Peyer's patch (tissue), 4 donors: Measurements from ENCODE around the gene AK5. TPM values are rescaled to one million over a fixed set of nuclear protein-coding genes. Genes with fewer than 3 reads are reported as not detected.

ENCODE experiments used
- DNase-seq, 3 donors: peaks; one replicate each; pipeline ENCODE4 v3.0.0-alpha.2; 2017 to 2019
- H3K27ac ChIP-seq, 4 donors: fragments of 200-600 bp; sonication (generic); one replicate each; pipeline ENCODE4 v1.5.1; 2016 to 2019
- H3K27me3 ChIP-seq, 2 donors: fragments of 200-600 bp; sonication (generic); one replicate each; pipeline ENCODE4 v1.5.1; 2019
- H3K36me3 ChIP-seq, 3 donors: fragments of 200-600 bp; sonication (generic); one replicate each; pipeline ENCODE4 v1.5.1; 2016 to 2019
- H3K4me1 ChIP-seq, 4 donors: fragments of 200-600 bp; sonication (generic); one replicate each; pipeline ENCODE4 v1.5.1; 2016 to 2019
- H3K4me3 ChIP-seq, 4 donors: fragments of 200-600 bp; sonication (generic); 1 replicate in 3 of 4; 2 replicates in 1 of 4; pipeline ENCODE4 v1.5.1; 2016 to 2019; ENCODE audit warnings: mild to moderate bottlenecking in 1 of 4
- H3K9me3 ChIP-seq, 4 donors: fragments of 200-600 bp; sonication (generic); one replicate each; pipeline ENCODE4 v1.5.1; 2016 to 2019; ENCODE audit warnings: mild to moderate bottlenecking in 1 of 4
- POLR2A ChIP-seq, 2 donors: fragments of 450-650 bp; IDR thresholded peaks; one replicate each; pipeline ENCODE4 v1.5.1; 2017; ENCODE audit warnings: antibody characterized with exemption in 2 of 2, mild to moderate bottlenecking in 2 of 2, moderate library complexity in 2 of 2
- total RNA-seq, 4 donors: library from RNA; depleted of rRNA; stranded (reverse); fragments of >200 nt; gene quantifications; one replicate each; pipeline ENCODE4 v1.1.0, GENCODE V29; 2016
- TF ChIP-seq, protein P1 (sequence below), 6 experiments: fragments of 450-650 bp in 4 of 6; fragments of 200-600 bp in 2 of 6; sonication (generic) in 1 of 6; IDR thresholded peaks; one replicate each; pipeline ENCODE4 v1.5.1; 2017 to 2019; ENCODE audit warnings: antibody characterized with exemption in 6 of 6, mild to moderate bottlenecking in 3 of 6, moderate library complexity in 1 of 6

Gene AK5
- total RNA-seq, 4 donors from 2014 or later = 5.3 to 12.4 TPM; not detected in 2

DNA sequence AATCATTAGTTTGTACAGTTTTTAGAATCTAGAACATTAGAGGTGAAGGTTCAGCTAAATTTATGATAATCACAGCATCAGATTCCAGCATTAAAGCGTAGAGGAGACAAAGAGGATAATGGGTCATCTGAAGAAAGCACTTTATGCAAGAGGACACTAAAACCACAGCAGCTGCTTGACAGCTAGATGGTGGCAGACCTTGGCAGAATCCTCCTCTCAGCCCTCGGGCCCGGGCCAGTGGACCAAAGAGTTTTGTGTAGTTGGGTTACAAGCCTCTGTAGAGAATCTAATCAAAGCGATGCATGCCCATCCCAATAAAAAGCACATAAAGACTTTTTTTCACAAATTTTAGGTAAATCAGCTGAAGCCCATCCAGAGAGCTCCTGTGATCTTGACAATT lies 59.4 kb downstream of the AK5 start:
- Histone ChIP-seq H3K36me3 (no peaks in the 10 kb centered on the region), H3K27ac (no peak overlapping the region), H3K4me3 (no peak overlapping the region), H3K4me1 (no peaks in the 10 kb centered on the region), H3K27me3 (no peaks in the 10 kb centered on the region), H3K9me3 (no peaks in the 10 kb centered on the region)
- TF ChIP-seq, protein P1, sequence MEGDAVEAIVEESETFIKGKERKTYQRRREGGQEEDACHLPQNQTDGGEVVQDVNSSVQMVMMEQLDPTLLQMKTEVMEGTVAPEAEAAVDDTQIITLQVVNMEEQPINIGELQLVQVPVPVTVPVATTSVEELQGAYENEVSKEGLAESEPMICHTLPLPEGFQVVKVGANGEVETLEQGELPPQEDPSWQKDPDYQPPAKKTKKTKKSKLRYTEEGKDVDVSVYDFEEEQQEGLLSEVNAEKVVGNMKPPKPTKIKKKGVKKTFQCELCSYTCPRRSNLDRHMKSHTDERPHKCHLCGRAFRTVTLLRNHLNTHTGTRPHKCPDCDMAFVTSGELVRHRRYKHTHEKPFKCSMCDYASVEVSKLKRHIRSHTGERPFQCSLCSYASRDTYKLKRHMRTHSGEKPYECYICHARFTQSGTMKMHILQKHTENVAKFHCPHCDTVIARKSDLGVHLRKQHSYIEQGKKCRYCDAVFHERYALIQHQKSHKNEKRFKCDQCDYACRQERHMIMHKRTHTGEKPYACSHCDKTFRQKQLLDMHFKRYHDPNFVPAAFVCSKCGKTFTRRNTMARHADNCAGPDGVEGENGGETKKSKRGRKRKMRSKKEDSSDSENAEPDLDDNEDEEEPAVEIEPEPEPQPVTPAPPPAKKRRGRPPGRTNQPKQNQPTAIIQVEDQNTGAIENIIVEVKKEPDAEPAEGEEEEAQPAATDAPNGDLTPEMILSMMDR (IDR thresholded peaks at IDR 0.05) = no peak
- TF ChIP-seq POLR2A (IDR thresholded peaks at IDR 0.05) = no peak
- no peak for DNase-seq

DNA sequence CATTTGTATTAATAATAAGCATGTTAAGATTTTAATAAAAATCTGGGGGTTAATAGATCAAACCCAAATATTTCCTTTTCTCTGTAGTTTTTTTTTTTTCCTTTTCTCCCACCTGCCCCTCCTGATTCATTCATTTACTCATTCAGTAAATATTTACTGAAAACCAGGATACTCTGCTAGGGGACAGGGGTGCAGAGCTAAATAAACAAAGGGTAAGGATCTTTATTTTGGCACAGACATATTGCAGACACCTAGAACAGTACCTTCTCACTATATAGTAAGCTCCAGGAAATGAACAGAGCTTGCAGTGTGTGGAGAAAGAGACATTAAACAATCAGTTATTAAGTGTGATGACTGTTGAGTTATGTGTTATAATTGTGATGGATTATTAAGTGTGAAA lies 60.9 kb downstream of the AK5 start:
- no peak overlapping the region for H3K27ac ChIP-seq
- no peaks in the 10 kb centered on the region for H3K4me1 ChIP-seq
- H3K9me3 ChIP-seq = no peaks in the 10 kb centered on the region
- H3K36me3 ChIP-seq = no peaks in the 10 kb centered on the region
- TF ChIP-seq POLR2A (IDR thresholded peaks at IDR 0.05) = no peak
- TF ChIP-seq, protein P1 (IDR thresholded peaks at IDR 0.05) = no peak
- H3K27me3 ChIP-seq = no peaks in the 10 kb centered on the region
- H3K4me3 ChIP-seq = no peak overlapping the region
- no peak for DNase-seq

DNA sequence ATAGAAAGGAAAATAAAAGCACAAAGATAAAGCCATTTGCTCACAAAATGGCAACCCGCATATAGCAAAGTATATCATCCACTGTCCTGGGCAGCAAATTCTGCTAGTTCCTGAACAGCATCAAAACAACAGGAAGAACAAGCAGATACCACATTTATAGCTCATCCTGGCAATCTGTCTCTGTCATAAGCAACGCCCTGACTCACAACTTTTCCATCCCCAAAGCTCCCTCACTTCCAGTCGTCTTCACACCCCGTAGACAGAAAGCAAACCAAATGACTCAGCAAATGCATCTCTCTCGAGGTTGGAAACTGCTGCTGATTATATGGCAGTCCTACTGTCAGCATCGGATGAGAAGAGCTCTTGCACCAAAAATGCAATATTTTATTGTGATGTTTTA lies 65.8 kb downstream of the AK5 start:
- Histone ChIP-seq H3K9me3 (no peaks in the 10 kb centered on the region), H3K4me3 (no peak overlapping the region), H3K27ac (no peak overlapping the region), H3K4me1 (no peaks in the 10 kb centered on the region), H3K27me3 (no peaks in the 10 kb centered on the region), H3K36me3 (no peaks in the 10 kb centered on the region)
- DNase-seq = no peak
- no peak for TF ChIP-seq POLR2A (IDR thresholded peaks at IDR 0.05)
- TF ChIP-seq, protein P1 (IDR thresholded peaks at IDR 0.05) = no peak

DNA sequence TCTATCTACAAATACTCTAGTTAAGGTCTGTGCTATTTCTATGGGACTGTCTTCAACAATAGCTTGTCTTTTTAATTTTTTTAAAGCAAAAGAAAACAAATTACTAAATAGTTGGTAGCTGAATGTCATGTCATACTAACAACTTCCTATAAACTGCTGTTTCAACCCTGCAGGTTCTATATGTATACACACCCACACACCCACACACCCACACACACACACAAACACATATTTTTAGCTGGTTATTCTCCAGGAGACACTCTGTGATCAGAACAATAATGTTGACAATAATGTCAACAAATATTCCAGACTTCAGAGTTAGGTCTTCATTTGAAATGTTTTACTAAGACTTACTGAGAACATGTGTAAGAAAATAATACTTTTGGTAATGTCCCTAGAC lies 66.7 kb downstream of the AK5 start:
- no peaks in the 10 kb centered on the region for H3K36me3 ChIP-seq
- H3K9me3 ChIP-seq = no peaks in the 10 kb centered on the region
- no peaks in the 10 kb centered on the region for H3K4me1 ChIP-seq
- no peak overlapping the region for H3K27ac ChIP-seq
- no peak overlapping the region for H3K4me3 ChIP-seq
- TF ChIP-seq, protein P1 (IDR thresholded peaks at IDR 0.05) = no peak
- no peak for TF ChIP-seq POLR2A (IDR thresholded peaks at IDR 0.05)
- no peak for DNase-seq
- no peaks in the 10 kb centered on the region for H3K27me3 ChIP-seq

DNA sequence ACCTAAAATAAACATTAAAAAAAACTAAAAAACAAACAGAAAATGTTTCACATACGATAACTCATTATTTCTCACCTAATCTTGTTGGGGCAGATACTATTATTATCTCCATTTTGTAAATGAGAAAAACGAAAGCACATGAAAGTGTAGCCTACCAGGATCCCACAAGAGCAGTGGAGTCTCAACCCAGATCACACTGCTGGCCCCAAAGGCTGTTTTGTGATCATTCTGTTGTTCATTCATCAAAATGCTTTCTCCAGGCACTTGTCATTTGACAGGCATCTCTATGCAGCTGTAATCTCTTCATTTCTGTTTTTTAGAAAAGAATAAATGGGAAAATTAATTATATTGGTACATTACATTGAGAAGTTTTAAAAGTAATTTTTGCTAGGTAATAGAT lies 67.5 kb downstream of the AK5 start:
- no peaks in the 10 kb centered on the region for H3K36me3 ChIP-seq
- no peaks in the 10 kb centered on the region for H3K9me3 ChIP-seq
- no peak overlapping the region for H3K4me3 ChIP-seq
- no peaks in the 10 kb centered on the region for H3K27me3 ChIP-seq
- no peaks in the 10 kb centered on the region for H3K4me1 ChIP-seq
- no peak overlapping the region for H3K27ac ChIP-seq
- no peak for TF ChIP-seq POLR2A (IDR thresholded peaks at IDR 0.05)
- TF ChIP-seq, protein P1 (IDR thresholded peaks at IDR 0.05) = no peak
- DNase-seq = no peak
